Activated CD8-positive, alpha-beta memory T cell treated with anti-CD3 and anti-CD28 coated beads, Interleukin-2, amount 50 U/mL, for 1 hour (primary cell): ENCODE data around the gene PLCG2.
"Not testable (repeated sequence)": the region's sequence is repeated elsewhere in the genome, so short reads cannot be mapped to it uniquely, and the experiment has no call there.

ENCODE experiments used
- DNase-seq: peaks from one replicate; pipeline ENCODE4 v3.0.0-alpha.2; 2020; ENCODE audit errors: extremely low read depth

Gene PLCG2

DNA sequence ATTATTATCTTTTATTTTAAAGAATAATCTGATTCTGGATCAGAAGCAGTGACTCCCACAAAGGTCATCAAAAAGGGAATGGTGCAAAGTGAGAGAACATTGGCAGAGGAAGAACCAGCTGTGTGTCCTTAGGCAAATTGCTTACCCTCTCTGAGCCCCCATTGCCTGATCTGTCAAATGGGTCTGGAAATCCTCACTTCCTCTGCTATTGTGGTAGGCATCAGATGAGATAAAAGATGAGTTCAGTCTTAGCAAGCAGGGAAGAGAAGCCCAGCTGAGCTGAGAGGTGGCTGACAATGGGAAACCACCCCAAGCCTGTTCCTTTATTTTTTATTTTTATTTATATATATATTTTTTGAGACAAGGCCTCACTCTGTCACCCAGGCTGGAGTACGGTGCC is 24.2 kb upstream of the PLCG2 start:
- DNase-seq: no peak

DNA sequence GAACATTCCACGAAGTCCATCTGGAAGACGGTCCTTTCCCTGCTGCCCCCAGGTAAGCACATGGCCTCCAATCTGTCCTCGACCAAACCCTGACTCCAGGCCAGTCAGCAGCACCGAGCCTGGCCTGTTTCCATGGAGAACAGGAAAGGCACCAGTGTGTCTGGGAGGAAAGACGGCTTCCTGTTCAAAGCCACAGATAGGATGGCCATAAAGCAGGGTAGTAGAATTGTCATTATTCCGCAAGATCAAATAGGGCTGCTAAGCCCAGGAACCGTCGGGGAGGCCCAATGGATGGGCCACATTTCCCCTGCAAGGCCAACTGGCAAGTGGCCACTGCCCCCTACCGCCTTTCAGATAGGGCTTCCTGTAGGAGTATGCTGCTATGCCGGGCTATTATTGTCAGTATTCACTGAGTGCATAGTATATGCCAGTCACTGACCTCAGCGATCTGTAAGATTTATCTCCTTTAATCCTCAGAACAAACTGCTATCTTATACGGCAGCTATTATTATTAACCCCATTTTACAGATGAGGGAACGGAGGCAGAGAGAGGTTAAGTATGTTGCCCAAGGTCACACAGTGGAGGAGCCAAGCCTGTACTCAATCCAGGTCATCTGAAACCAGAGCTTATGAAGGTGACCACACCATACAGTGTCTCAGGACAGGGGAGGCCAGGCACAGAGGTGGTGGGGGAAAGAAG is 23.0 kb upstream of the PLCG2 start:
- DNase-seq: no peak

DNA sequence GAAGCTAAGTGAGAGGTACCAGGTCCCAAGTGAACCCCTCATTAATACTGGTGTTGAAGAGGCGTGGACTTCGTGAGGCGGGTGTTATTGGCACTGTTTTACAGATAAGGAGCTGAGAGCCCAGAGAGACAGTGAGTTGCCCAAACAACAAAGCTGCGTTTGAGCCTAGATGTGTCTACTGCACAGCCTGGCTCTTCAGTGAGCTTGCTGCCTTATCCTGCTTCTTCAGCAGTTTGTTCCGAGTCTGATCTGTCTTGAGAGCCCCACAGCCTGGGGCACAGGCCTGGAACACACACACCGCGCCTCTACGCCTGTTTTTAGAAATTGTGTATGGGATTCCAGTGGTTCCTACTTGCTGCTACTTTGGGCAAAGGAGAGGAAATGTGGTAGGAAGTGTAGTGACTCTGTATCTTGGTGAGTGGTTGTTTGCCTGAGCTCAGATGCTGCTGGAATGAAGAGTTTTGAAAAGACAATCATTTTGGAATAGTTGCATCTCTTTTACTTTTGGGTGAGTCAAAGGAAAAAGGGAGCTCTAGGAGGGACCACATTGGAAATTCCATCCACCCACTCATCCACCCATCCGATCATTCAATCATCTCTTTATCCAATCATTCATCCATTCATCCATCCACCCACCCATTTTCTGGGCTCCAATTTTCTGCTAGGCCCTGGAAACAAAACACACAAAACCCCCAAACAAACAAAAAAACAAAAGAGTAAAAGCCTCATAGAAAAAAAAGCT is 22.3 kb upstream of the PLCG2 start:
- DNase-seq: no peak

DNA sequence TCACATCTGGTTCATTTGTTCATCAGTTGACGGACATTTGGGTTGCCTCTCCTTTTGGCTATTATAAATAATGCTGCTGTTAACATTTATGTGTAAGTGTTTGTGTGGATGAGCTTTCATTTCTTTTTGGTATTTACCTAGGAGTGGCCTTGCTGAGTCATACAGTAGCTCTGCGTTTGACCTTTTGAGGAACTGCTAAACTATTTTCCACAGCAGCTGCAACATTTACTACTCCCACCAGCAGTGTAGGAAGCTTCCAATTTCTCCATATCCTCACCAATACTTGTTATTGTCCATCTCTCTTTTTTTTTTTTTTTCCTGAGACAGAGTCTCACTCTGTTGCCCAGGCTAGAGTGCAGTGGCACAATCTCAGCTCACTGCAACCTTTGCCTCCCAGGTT is 20.7 kb upstream of the PLCG2 start:
- DNase-seq: no peak

DNA sequence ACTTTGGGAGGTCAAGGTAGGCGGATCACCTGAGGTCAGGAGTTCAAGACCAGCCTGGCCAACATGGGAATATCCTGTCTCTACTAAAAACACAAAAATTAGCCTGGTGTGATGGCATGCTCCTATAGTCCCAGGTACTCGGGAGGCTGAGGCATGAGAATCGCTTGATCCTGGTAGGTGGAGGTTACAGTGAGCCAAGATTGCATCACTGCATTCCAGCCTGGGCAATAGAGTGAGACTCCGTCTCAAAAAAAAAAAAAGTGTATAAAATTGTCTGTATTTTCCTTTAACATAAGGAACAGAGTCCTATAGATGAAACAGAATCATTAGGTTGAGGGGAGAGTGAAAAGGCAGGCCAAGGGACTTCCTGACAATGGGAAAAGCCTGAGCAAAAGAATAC is 16.8 kb upstream of the PLCG2 start:
- not testable (repeated sequence) for DNase-seq

DNA sequence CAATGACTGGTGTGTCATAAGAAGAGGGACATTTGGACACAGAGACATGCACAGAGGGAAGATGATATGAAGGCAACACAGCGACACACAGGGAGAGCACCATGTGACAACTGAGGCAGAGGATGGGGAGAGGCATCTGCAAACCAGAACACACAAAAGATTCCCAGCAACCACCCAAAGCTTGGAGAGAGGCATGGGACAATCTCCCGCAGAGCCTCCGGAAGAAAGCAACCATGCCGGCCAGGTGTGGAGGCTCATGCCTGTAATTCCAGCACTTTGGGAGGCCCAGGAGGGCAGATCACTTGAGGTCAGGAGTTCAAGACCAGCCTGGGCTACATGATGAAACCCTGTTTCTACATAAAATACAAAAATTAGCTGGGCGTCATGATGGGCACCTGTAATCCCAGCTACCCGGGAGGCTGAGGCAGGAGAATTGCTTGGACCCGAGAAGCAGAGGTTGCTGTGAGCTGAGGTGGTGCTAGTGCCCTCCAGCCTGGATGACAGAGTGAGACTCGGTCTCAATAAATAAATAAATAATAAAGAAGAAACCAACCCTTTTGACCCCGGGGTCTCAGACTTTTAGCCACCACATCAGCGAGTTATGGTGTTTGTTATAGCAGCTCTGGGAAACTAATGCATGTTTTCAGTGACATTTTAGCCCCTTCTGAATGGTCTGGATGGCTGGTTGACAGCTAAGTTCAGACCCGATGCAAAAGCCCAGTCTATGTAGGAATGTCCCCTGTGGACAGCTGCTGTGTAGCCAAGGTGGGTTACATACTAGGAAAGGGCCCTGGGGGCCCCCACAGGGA is 13.8 kb upstream of the PLCG2 start:
- DNase-seq: no peak

DNA sequence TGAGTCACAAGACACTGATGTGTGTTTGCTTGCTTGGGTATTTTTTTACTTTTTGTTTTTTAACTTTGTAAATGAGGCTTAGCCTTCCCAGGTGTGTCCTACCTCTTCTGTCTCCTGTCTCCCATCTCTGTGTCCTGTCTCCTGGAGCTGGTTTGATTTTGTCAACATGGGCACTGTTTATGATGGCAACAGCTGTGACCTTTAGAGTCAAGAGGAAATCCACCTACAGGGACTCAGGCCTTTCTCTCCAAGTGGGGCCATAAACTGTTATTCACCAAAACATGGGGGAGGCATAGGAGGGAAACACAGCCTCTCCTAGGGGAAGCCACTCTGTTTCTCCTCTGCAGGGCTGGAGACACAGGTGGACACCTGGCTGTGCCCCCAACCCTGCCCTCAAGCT is 13.1 kb upstream of the PLCG2 start:
- DNase-seq: no peak

DNA sequence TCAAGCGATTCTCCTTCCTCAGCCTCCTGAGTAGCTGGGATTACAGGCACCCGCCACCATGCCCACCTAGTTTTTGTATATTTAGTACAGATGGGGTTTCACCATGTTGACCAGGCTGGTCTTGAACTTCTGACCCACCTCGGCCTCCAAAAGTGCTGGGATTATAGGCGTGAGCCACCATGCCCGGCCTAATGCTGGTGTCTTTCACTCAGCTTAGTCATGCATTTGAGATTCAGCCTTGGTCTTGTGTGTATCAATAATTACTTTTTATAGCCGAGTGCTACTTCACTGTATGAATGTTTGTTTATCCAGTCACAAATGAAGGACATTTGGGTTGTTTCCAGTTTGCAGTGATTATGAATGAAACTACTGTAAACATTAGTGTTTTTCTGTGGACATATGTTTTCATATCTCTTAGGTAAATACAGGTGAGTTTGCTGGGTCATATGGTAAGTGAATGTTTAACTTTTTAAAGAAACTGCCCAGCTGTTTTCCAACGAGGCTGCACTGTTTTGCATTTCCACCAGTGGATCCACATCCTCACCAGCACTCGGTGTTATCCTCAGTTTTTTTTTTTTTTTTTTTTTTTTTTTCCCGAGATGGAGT is 11.0 kb upstream of the PLCG2 start:
- DNase-seq: no peak

DNA sequence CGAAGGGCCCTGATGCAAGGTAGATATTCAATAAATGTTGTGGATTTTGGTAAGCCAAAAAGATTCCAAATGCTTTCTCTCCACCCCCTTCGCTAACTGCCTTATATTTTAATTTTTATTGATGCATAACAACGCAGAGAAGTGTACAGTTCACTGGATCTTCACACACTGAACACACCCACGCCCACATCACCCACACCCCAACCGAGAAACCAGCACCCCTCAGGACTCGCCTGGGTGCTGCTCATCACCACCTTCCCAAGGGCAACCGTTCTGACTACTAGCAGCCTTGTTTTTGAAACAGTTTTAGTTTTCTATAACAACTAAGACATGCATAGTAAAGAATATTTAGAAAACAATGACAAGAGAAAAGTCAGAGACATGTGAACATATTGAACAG is 9.1 kb upstream of the PLCG2 start:
- DNase-seq: no peak

DNA sequence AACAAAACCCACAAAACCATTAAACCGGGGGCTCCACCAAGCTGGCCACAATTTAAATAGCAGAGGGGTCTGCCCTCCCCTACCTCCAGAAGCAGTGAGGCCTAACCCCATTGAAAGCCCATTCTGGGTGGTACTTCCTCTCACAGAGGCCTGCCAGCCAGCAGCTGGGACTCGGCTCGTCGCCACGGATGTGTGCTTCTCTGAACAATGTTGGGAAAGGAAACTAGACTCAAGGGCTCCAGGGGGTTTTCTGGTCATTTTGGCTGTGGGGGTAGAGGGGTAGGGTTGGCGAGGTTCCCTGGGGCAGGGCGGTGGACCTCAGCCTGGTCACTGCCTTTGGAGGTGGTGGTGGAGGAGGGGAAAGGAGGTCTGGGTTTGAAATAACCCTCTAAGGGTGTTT is 4.7 kb upstream of the PLCG2 start:
- no peak for DNase-seq

DNA sequence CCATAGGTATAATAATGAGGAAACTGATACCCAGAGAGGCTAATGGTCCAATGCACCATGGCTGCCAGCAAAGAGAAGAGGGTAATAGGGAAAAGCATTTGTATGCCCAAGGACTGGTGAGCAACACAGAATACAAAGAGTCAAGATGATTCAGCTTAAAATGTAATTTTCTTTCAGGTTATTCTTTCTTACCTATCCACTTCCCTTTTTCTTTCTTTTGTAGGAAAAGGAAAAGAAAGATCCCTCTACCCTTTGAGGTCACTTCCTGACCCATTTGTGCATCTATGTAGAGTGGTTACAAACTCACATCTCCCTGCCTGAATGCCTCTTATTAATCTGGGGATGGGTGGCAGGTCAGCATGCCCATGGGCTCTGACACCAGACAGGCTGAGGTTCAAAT is 3.5 kb upstream of the PLCG2 start:
- no peak for DNase-seq

DNA sequence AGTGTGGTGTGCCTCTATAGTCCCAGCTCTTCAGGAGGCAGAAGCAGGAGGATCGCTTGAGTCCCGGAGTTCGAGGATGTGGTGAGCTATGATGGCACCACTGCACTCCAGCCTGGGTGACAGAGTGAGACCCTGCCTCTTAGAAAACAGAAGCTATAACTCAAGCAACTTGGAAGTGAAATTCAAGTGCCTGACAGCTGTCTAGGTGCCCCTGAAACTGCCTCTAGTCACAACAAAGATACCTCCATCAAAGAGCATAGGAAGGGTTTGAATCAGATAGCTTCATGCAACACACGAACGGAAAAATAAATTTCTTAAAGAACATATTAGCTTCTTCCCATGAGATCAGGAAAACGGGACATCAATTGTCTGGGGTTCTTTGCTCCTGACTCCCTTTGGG is 860 bp upstream of the PLCG2 start:
- DNase-seq: no peak

DNA sequence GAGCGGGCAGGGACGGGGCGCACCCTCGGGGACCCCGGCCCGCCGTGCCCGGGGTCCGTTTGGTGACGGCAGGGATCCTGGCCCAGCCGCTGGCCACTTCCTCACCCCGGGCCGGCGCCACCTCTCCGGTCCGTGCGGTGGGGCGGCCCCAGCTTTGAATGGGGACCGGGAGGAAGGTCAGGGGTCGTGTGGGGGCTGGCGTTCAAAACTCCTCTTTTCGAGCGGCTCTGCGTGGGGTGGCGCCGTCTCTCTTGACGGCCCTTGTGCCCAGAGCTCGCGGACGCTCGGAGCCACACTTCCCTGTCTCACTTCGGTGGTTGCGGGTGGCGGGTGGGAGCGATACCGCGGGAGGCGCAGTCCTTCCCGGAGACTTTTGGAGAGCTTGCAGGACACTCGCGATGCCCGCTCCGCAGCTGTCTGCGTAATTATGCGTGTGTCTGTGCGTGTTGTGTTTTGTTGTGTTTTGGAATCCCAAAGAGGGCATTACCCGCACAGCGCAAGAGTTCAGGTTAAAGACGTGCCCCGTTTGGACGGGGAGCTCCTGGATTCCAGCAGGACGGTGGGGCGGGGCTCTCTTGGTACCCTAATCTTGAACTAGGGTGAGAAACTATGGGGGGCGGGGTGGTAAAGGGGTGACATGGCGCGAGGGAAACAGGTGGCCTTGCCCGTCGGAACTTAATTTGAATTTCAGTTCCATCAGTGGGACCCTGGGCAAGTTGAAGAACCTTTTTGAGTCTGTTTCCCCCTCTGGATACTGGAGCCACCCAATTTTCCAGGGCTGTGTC is 637 bp downstream of the PLCG2 start:
- DNase-seq: no peak

DNA sequence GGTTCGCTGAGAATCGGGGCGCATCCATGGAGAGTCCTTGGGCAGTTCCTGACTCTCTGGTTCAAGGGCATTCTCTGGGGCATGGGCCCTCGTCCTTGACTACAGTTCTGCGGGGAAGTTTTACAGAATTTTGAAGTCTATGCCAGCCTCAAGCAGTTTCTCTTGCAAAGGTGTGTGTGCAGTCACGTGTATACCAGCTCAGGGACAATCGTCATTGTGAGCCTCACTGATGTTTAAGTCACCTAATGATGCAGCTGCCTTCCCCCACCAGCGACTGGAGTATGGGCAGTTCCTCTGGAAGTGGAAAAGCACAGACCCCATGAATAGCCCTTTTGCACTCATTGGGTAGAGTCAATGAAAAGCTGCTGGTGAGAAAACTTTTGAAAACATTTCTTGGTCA is 1.3 kb downstream of the PLCG2 start:
- DNase-seq: no peak

DNA sequence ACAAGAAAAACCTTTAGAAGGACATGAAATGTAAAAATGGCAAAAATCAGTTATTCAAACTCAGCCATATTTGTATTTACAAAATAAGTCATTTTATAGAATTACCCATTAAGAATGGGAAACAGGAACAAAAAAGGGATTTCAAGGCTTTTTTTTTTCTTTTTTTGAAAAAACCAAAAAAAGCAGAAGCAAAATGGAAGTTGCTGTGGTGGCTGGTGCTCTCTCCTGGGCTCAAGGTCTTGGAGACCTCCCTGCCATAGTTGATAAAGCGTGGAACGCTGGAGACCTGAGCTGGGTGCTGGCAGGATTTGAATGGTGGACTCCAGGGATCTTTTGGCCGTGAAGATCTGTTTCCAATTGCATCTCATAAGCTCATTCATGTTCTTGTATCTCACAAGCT is 3.1 kb downstream of the PLCG2 start:
- no peak for DNase-seq

DNA sequence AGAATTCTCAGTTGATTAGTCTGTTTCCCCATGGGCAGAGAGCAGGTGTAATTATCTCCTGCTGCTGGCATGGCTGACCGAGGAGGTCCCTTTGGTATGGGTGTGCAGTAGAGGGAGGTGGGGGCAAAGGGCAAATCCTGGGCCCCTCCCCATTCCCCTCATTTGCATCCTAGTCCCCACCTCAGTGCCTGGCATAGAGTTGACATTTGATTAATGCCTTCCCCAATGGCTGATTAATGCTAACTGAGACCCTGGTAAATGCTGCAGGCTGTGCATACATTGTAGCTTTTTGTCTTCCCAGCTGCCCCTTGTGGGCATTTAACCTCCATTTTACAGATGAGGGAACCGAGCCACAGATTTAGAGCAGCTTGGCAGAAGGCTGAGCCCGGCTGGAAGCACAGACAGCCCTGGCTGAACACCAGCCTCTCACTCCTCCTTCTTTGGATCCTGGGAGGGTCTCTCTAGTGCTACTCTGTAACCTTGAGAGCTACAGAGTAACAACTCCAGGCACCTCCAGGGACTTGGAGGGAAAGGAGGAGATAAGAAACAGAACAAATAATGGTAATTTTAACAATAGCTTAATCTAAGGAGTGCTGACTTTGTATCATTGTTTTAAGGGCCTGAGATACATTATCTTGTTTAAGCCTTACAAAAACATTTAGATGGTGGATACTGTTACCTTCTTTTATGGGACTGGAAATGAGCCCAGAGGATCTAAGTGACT is 5.1 kb downstream of the PLCG2 start:
- DNase-seq: no peak

DNA sequence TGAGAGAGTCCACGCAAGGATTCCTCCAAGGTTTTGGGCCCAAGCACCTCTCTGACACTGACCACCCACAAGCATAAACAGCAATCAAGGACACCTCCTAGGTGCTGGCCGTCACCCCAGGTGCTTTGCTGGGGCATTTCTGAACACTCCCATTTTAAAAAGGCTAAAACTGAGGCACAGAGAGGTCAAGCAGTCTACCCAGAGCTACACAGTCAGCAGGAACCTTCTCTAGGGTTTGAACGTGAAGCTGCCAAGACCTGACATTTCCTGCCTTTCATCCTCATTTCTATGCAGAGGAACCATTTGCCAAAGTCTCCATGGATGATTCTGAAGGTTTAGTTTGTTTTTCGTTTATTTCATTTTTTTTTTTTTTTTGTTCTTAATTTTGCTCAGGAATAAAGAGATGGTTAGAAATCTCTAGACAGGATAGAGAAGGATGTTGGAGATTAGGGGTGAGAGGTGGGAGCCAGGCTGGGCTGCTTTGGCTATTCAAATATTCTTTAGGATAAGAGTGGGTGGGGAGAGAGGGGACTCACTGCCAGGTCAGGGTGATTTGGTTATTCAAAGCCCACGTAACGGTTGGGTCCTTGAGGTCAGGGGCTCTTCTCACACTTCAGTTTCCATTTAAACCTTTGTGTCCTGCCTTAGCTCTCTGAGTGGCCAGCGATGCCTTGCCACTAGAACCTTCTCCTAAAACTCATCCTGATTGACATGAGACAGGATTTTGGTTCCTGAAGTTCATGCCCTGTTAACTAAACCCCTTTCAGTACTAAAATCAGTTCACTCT is 6.2 kb downstream of the PLCG2 start:
- DNase-seq: no peak

DNA sequence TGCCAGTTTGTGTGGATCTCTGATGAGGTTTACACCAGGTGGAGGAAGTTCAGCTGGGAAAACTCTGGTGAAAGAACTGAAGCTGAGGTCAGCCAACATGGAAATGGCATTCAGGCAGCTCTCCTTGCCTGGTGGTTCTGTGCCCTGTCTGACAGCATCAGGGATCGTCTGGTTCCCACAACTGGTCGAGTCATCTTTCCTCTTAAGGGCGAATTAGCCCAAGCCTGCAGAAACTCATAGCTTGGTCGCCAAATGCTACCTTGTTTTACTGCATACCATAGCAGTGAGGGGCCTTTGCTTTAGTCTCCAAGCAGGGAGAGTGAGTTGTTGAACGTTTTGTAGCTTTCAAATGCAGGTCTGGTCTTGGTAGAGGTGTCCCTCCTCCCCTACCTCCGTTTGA is 7.2 kb downstream of the PLCG2 start:
- DNase-seq: no peak

DNA sequence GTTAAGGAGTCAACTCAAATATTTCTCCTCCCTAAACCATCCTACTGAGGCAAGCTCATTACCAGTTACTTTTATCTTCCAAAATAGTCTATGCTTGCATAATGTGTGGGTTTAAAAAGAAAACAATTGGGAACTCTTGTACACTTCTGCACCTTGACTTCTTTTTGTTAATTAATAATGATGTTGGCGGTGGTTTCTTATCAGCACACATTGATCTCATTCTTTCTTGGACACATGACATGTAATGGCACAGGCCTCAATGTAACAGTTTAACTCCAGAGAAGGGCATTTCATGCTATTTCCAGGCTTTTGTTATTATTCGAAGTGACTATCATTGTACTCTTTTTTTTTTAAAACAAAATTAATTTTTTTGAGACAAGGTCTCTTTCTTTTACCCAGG is 7.8 kb downstream of the PLCG2 start:
- DNase-seq: no peak

DNA sequence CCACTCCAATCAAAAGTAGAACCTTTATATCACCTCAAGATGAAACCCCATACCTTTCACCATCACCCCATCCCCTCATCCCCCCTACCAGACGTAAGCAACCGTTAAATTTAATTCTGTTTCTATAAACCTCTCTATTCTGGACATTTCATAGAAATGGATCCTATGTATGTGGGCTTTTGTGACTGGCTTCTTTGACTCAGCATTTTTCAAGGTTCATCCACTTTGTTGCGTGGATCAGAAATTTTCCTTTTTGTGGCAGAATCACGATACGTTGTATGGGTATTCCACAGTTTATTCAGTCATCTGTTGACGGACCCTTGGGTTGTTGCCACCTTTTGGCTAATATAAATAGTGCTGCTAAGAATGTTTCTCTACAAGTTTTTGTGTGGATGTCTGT is 8.6 kb downstream of the PLCG2 start:
- DNase-seq: no peak
